Neural cell (in vitro differentiated cells): ENCODE data around the gene DROSHA.

Experiments
- EP300 ChIP-seq: fragments of 450-650 bp; conservative IDR thresholded peaks from 2 replicates; pipeline ENCODE4 v1.6.1; 2014; ENCODE audit warnings: antibody characterized with exemption, mild to moderate bottlenecking, moderate library complexity; ENCODE audit not compliant: poor library complexity, severe bottlenecking
- MXI1 ChIP-seq: fragments of 450-650 bp; conservative IDR thresholded peaks from 2 replicates; pipeline ENCODE4 v1.6.1; 2014; ENCODE audit warnings: antibody characterized with exemption, mild to moderate bottlenecking; ENCODE audit not compliant: poor library complexity, severe bottlenecking
- POLR2AphosphoS5 ChIP-seq: IDR thresholded peaks from 2 replicates; pipeline ENCODE4 v1.6.1; 2012
- TF ChIP-seq, protein P1 (sequence below): fragments of 450-650 bp; IDR thresholded peaks from 2 replicates; pipeline ENCODE4 v1.5.1; 2014; ENCODE audit warnings: antibody characterized with exemption, mild to moderate bottlenecking, moderate library complexity; ENCODE audit not compliant: poor library complexity, severe bottlenecking
- TF ChIP-seq, protein P2 (sequence below): IDR thresholded peaks from 2 replicates; pipeline ENCODE4 v1.6.1; 2012; ENCODE audit warnings: borderline replicate concordance

- TF ChIP-seq, protein P1, sequence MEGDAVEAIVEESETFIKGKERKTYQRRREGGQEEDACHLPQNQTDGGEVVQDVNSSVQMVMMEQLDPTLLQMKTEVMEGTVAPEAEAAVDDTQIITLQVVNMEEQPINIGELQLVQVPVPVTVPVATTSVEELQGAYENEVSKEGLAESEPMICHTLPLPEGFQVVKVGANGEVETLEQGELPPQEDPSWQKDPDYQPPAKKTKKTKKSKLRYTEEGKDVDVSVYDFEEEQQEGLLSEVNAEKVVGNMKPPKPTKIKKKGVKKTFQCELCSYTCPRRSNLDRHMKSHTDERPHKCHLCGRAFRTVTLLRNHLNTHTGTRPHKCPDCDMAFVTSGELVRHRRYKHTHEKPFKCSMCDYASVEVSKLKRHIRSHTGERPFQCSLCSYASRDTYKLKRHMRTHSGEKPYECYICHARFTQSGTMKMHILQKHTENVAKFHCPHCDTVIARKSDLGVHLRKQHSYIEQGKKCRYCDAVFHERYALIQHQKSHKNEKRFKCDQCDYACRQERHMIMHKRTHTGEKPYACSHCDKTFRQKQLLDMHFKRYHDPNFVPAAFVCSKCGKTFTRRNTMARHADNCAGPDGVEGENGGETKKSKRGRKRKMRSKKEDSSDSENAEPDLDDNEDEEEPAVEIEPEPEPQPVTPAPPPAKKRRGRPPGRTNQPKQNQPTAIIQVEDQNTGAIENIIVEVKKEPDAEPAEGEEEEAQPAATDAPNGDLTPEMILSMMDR, result no peak
- TF ChIP-seq EP300 (no peak), MXI1 (no peak), POLR2AphosphoS5 (no peak)
- TF ChIP-seq, protein P2, sequence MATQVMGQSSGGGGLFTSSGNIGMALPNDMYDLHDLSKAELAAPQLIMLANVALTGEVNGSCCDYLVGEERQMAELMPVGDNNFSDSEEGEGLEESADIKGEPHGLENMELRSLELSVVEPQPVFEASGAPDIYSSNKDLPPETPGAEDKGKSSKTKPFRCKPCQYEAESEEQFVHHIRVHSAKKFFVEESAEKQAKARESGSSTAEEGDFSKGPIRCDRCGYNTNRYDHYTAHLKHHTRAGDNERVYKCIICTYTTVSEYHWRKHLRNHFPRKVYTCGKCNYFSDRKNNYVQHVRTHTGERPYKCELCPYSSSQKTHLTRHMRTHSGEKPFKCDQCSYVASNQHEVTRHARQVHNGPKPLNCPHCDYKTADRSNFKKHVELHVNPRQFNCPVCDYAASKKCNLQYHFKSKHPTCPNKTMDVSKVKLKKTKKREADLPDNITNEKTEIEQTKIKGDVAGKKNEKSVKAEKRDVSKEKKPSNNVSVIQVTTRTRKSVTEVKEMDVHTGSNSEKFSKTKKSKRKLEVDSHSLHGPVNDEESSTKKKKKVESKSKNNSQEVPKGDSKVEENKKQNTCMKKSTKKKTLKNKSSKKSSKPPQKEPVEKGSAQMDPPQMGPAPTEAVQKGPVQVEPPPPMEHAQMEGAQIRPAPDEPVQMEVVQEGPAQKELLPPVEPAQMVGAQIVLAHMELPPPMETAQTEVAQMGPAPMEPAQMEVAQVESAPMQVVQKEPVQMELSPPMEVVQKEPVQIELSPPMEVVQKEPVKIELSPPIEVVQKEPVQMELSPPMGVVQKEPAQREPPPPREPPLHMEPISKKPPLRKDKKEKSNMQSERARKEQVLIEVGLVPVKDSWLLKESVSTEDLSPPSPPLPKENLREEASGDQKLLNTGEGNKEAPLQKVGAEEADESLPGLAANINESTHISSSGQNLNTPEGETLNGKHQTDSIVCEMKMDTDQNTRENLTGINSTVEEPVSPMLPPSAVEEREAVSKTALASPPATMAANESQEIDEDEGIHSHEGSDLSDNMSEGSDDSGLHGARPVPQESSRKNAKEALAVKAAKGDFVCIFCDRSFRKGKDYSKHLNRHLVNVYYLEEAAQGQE, result no peak
Observed at GRCh38 chr5:31377274-31377946, 154.5 kb downstream of the DROSHA start.
